ENCODE measurements around the gene ASTN2.

- TF ChIP-seq CTCF (IDR thresholded peaks at IDR 0.05): no peak
- no peak for TF ChIP-seq POLR2AphosphoS5 (IDR thresholded peaks at IDR 0.05)
- TF ChIP-seq POLR2A (IDR thresholded peaks at IDR 0.05): no peak
These were observed 430.7 kb downstream of the ASTN2 start for GRCh38 chr9:116984111-116984510.

Measured in prostate gland (tissue), 2 donors.